ENCODE measurements around the gene LINC00305.

LINC00305 gene

DNA sequence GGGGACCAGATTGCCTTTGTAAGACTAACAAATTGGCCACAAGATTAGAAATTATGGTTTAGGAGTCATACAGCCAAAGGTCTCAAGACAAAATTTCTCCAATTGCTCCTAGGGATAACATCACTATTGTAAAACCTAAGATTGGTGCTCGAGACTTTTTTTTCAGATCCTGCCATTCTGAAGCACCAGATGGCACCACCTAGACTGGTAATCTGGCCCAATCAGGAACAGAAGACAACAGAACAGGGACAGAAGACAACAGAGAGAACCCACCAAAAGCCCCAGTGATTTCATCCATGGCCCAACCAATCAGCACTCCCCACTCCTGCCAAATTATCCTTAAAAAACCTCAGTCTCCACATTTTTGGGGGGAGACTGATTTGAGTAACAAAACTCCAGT lies 66.8 kb downstream of the LINC00305 start:
- no peak for TF ChIP-seq EZH2phosphoT487 (IDR thresholded peaks at IDR 0.05; ENCODE audit: low read depth)
- peak; percentile 51 for TF ChIP-seq CTCF (IDR thresholded peaks at IDR 0.05; ENCODE audit: low read depth, low read length)
- 0 out of 2 replicates have a peak overlapping the region, but pooled peaks have one; percentile 5 for H2AFZ ChIP-seq (ENCODE audit: low read depth, low read length)

GRCh38 chr18:64073971-64074370 lies 74.9 kb downstream of the LINC00305 start:
- H3K9ac ChIP-seq (ENCODE audit: low read length) = no peak overlapping the region
- no peaks in the 10 kb centered on the region for H3K27me3 ChIP-seq (ENCODE audit: low read depth, low read length)
- no peak overlapping the region for H2AFZ ChIP-seq (ENCODE audit: low read depth, low read length)
- peaks cover 3% of the 10 kb centered on the region for H3K36me3 ChIP-seq (replicated peaks; ENCODE audit: low read depth, low read length)
- no peaks in the 10 kb centered on the region for H3K4me1 ChIP-seq (ENCODE audit: low read length)
- no peaks in the 10 kb centered on the region for H3K79me2 ChIP-seq (ENCODE audit: low read length)
- peaks cover 5% of the 10 kb centered on the region; the same call in 1 of the 2 replicates for H3K9me3 ChIP-seq (ENCODE audit: insufficient read depth, low read length)
- H3K4me3 ChIP-seq (ENCODE audit: low read length) = no peak overlapping the region
- H3K4me2 ChIP-seq (ENCODE audit: low read length) = no peak overlapping the region
- no peak overlapping the region for H3K27ac ChIP-seq (ENCODE audit: low read length)
- H4K20me1 ChIP-seq (ENCODE audit: insufficient read depth, low read length) = no peaks in the 10 kb centered on the region
- TF ChIP-seq CTCF (IDR thresholded peaks at IDR 0.05; ENCODE audit: low read depth, low read length) (no peak), EZH2phosphoT487 (IDR thresholded peaks at IDR 0.05; ENCODE audit: low read depth) (no peak)

More for the DNA sequence above, 66.8 kb downstream of the LINC00305 start:
- H3K9me3 ChIP-seq (ENCODE audit: insufficient read depth, low read length) = no peaks in the 10 kb centered on the region
- H3K4me3 ChIP-seq (ENCODE audit: low read length) = no peak overlapping the region
- no peaks in the 10 kb centered on the region for H3K27me3 ChIP-seq (ENCODE audit: low read depth, low read length)
- H3K4me1 ChIP-seq (ENCODE audit: low read length) = peaks cover 17% of the 10 kb centered on the region
- no peaks in the 10 kb centered on the region for H4K20me1 ChIP-seq (ENCODE audit: insufficient read depth, low read length)
- H3K4me2 ChIP-seq (ENCODE audit: low read length) = peak overlapping the region; percentile 8; the same call in 1 of the 2 replicates
- H3K36me3 ChIP-seq (replicated peaks; ENCODE audit: low read depth, low read length) = no peaks in the 10 kb centered on the region
- H3K27ac ChIP-seq (ENCODE audit: low read length) = no peak overlapping the region
- H3K9ac ChIP-seq (ENCODE audit: low read length) = no peak overlapping the region
- no peaks in the 10 kb centered on the region for H3K79me2 ChIP-seq (ENCODE audit: low read length)

DNA sequence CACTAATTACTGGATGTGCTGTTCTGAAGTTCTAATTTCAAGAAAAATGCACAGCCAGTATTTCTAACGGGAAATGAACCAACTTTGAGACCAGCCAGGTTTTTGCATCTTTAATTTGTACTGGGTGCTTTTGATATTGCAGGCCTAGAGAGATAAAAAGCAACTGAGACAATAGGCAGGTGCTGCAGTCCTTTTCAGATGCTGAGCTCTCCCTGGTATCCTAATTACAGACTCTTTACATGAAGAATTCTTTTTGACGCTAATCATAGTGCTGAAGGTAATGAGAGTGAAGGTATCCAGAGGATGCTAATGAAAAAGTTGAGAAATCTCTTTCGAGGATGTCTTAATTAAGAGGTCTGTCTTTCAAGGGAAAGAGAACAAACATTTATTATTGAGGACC lies 93.9 kb downstream of the LINC00305 start:
- Histone ChIP-seq H3K9ac (ENCODE audit: low read length) (no peak overlapping the region), H3K4me3 (ENCODE audit: low read length) (no peak overlapping the region), H3K4me2 (ENCODE audit: low read length) (no peak overlapping the region), H3K27me3 (ENCODE audit: low read depth, low read length) (no peaks in the 10 kb centered on the region), H3K27ac (ENCODE audit: low read length) (no peak overlapping the region), H3K4me1 (ENCODE audit: low read length) (no peaks in the 10 kb centered on the region), H2AFZ (ENCODE audit: low read depth, low read length) (no peak overlapping the region), H3K79me2 (ENCODE audit: low read length) (no peaks in the 10 kb centered on the region), H3K9me3 (ENCODE audit: insufficient read depth, low read length) (no peaks in the 10 kb centered on the region), H4K20me1 (ENCODE audit: insufficient read depth, low read length) (no peaks in the 10 kb centered on the region), H3K36me3 (replicated peaks; ENCODE audit: low read depth, low read length) (no peaks in the 10 kb centered on the region)
- TF ChIP-seq CTCF (IDR thresholded peaks at IDR 0.05; ENCODE audit: low read depth, low read length) = no peak
- no peak for TF ChIP-seq EZH2phosphoT487 (IDR thresholded peaks at IDR 0.05; ENCODE audit: low read depth)

DNA sequence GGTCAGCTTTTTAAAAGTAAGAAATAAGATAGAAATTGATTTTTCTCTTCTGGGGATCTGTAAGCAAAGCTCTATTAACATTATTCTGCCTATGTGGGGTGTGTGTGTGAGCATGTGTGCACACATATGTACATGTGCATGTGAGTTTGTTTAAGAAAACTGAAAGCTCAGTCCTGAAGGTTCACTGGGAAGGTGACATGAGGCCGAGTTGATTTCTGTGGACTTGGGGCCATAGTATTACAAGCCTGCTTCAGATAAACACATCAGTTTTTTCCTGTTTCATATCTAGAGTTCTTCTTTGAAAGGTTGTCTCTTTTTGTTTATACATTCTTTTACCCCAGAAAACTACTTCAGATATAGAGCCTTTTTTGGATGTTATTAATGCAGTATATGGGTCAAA lies 95.6 kb downstream of the LINC00305 start:
- Histone ChIP-seq H2AFZ (ENCODE audit: low read depth, low read length) (no peak overlapping the region), H3K9me3 (ENCODE audit: insufficient read depth, low read length) (no peaks in the 10 kb centered on the region), H3K79me2 (ENCODE audit: low read length) (no peaks in the 10 kb centered on the region), H3K4me2 (ENCODE audit: low read length) (no peak overlapping the region), H4K20me1 (ENCODE audit: insufficient read depth, low read length) (no peaks in the 10 kb centered on the region), H3K4me3 (ENCODE audit: low read length) (no peak overlapping the region), H3K4me1 (ENCODE audit: low read length) (no peaks in the 10 kb centered on the region), H3K27ac (ENCODE audit: low read length) (no peak overlapping the region), H3K9ac (ENCODE audit: low read length) (no peak overlapping the region), H3K27me3 (ENCODE audit: low read depth, low read length) (no peaks in the 10 kb centered on the region), H3K36me3 (replicated peaks; ENCODE audit: low read depth, low read length) (no peaks in the 10 kb centered on the region)
- TF ChIP-seq CTCF (IDR thresholded peaks at IDR 0.05; ENCODE audit: low read depth, low read length) = no peak
- no peak for TF ChIP-seq EZH2phosphoT487 (IDR thresholded peaks at IDR 0.05; ENCODE audit: low read depth)
